Memory B cell (primary cell): Measurements from ENCODE around the gene TRPC3.

Experiments used
- ATAC-seq: fragments of 150-1000 bp; cut with Tn5 transposase; 2 replicates; pipeline ENCODE4 v1.10.0; 2021; ENCODE audit warnings: low read depth, mild to moderate bottlenecking, moderate library complexity
- DNase-seq, 2 donors: peaks; one replicate each; pipeline ENCODE4 v3.0.0; 2022; ENCODE audit warnings: low spot score in 2 of 2
- H3K27ac Mint-ChIP-seq: one replicate; pipeline ENCODE4 v1.8.0; 2022; ENCODE audit warnings: mild to moderate bottlenecking, moderate library complexity, mixed read lengths
- H3K27me3 Mint-ChIP-seq: one replicate; pipeline ENCODE4 v1.8.0; 2022; ENCODE audit warnings: mixed read lengths
- H3K36me3 Mint-ChIP-seq: one replicate; pipeline ENCODE4 v1.8.0; 2022; ENCODE audit warnings: mild to moderate bottlenecking, mixed read lengths
- H3K4me1 Mint-ChIP-seq: one replicate; pipeline ENCODE4 v1.8.0; 2022; ENCODE audit warnings: mixed read lengths
- H3K4me3 Mint-ChIP-seq: one replicate; pipeline ENCODE4 v1.8.0; 2022; ENCODE audit warnings: mild to moderate bottlenecking, moderate library complexity, mixed read lengths
- H3K9me3 Mint-ChIP-seq: one replicate; pipeline ENCODE4 v1.8.0; 2022; ENCODE audit warnings: mixed read lengths

Gene TRPC3

GRCh38 chr4:121964958-121965357 lies 13.1 kb upstream of the TRPC3 start:
- H3K4me1 Mint-ChIP-seq: no peaks in the 10 kb centered on the region
- H3K27me3 Mint-ChIP-seq: peaks cover 9% of the 10 kb centered on the region
- DNase-seq (no peak), ATAC-seq (no peak)
- H3K4me3 Mint-ChIP-seq: no peak overlapping the region
- no peak overlapping the region for H3K27ac Mint-ChIP-seq
- peaks cover 5% of the 10 kb centered on the region for H3K9me3 Mint-ChIP-seq
- H3K36me3 Mint-ChIP-seq: peaks cover 2% of the 10 kb centered on the region

- no peak for ATAC-seq
- peaks cover 2% of the 10 kb centered on the region for H3K36me3 Mint-ChIP-seq
- H3K4me3 Mint-ChIP-seq: no peak overlapping the region
- peaks cover 5% of the 10 kb centered on the region for H3K9me3 Mint-ChIP-seq
- H3K4me1 Mint-ChIP-seq: no peaks in the 10 kb centered on the region
- DNase-seq: no peak
- H3K27ac Mint-ChIP-seq: no peak overlapping the region
- peaks cover 9% of the 10 kb centered on the region for H3K27me3 Mint-ChIP-seq
Observed at GRCh38 chr4:121960818-121961217, 9.0 kb upstream of the TRPC3 start.

- no peaks in the 10 kb centered on the region for H3K4me1 Mint-ChIP-seq
- ATAC-seq (no peak), DNase-seq (no peak)
- peaks cover 2% of the 10 kb centered on the region for H3K27me3 Mint-ChIP-seq
- H3K9me3 Mint-ChIP-seq: peaks cover 2% of the 10 kb centered on the region
- H3K36me3 Mint-ChIP-seq: peaks cover 2% of the 10 kb centered on the region
- no peak overlapping the region for H3K4me3 Mint-ChIP-seq
- H3K27ac Mint-ChIP-seq: no peak overlapping the region
Observed at GRCh38 chr4:121958777-121959176, 6.9 kb upstream of the TRPC3 start.

- DNase-seq (no peak), ATAC-seq (no peak)
- H3K27ac Mint-ChIP-seq: no peak overlapping the region
- H3K4me3 Mint-ChIP-seq: no peak overlapping the region
- H3K9me3 Mint-ChIP-seq: no peaks in the 10 kb centered on the region
- peaks cover under 1% of the 10 kb centered on the region for H3K4me1 Mint-ChIP-seq
- peaks cover 5% of the 10 kb centered on the region for H3K27me3 Mint-ChIP-seq
- no peaks in the 10 kb centered on the region for H3K36me3 Mint-ChIP-seq
Observed at GRCh38 chr4:121957266-121957665, 5.4 kb upstream of the TRPC3 start.

- peaks cover 5% of the 10 kb centered on the region for H3K27me3 Mint-ChIP-seq
- H3K4me1 Mint-ChIP-seq: peaks cover 8% of the 10 kb centered on the region
- H3K4me3 Mint-ChIP-seq: no peak overlapping the region
- no peak for DNase-seq
- no peaks in the 10 kb centered on the region for H3K36me3 Mint-ChIP-seq
- no peak for ATAC-seq
- no peaks in the 10 kb centered on the region for H3K9me3 Mint-ChIP-seq
- no peak overlapping the region for H3K27ac Mint-ChIP-seq
Observed at GRCh38 chr4:121953860-121954259, 2.0 kb upstream of the TRPC3 start.

GRCh38 chr4:121952290-121952689 lies 430 bp upstream of the TRPC3 start:
- no peak for ATAC-seq
- peak overlapping the region; percentile 71 for H3K4me3 Mint-ChIP-seq

GRCh38 chr4:121950680-121951520 lies 960 bp downstream of the TRPC3 start:
- no peaks in the 10 kb centered on the region for H3K36me3 Mint-ChIP-seq
- no peak overlapping the region for H3K27ac Mint-ChIP-seq
- ATAC-seq: peak; percentile 36
- H3K4me3 Mint-ChIP-seq: peak overlapping the region; percentile 85
- H3K9me3 Mint-ChIP-seq: no peaks in the 10 kb centered on the region
- peaks cover 7% of the 10 kb centered on the region for H3K27me3 Mint-ChIP-seq
- DNase-seq: peak; percentile 16 to 28
- H3K4me1 Mint-ChIP-seq: peaks cover 8% of the 10 kb centered on the region

More at GRCh38 chr4:121952290-121952689, 430 bp upstream of the TRPC3 start:
- H3K27me3 Mint-ChIP-seq: peaks cover 7% of the 10 kb centered on the region
- no peaks in the 10 kb centered on the region for H3K9me3 Mint-ChIP-seq
- H3K27ac Mint-ChIP-seq: no peak overlapping the region
- H3K36me3 Mint-ChIP-seq: no peaks in the 10 kb centered on the region
- no peak for DNase-seq
- peaks cover 8% of the 10 kb centered on the region for H3K4me1 Mint-ChIP-seq

- H3K4me3 Mint-ChIP-seq: peak overlapping the region; percentile 85
- DNase-seq: peak; percentile 79 to 86
- ATAC-seq: peak; percentile 91
- peaks cover 8% of the 10 kb centered on the region for H3K4me1 Mint-ChIP-seq
- peaks cover 9% of the 10 kb centered on the region for H3K27me3 Mint-ChIP-seq
- H3K27ac Mint-ChIP-seq: no peak overlapping the region
- no peaks in the 10 kb centered on the region for H3K9me3 Mint-ChIP-seq
- no peaks in the 10 kb centered on the region for H3K36me3 Mint-ChIP-seq
Observed at GRCh38 chr4:121950212-121950679, 1.6 kb downstream of the TRPC3 start.

GRCh38 chr4:121946644-121947043 lies 5.2 kb downstream of the TRPC3 start:
- DNase-seq: no peak
- H3K27me3 Mint-ChIP-seq: peaks cover 11% of the 10 kb centered on the region

GRCh38 chr4:121943941-121944340 lies 7.9 kb downstream of the TRPC3 start:
- ATAC-seq (peak; percentile 50), DNase-seq (no peak)
- no peak overlapping the region for H3K4me3 Mint-ChIP-seq
- no peaks in the 10 kb centered on the region for H3K4me1 Mint-ChIP-seq
- no peaks in the 10 kb centered on the region for H3K9me3 Mint-ChIP-seq
- H3K27ac Mint-ChIP-seq: no peak overlapping the region
- peaks cover 28% of the 10 kb centered on the region for H3K27me3 Mint-ChIP-seq
- no peaks in the 10 kb centered on the region for H3K36me3 Mint-ChIP-seq

More at GRCh38 chr4:121946644-121947043, 5.2 kb downstream of the TRPC3 start:
- no peaks in the 10 kb centered on the region for H3K36me3 Mint-ChIP-seq
- no peaks in the 10 kb centered on the region for H3K9me3 Mint-ChIP-seq
- H3K27ac Mint-ChIP-seq: no peak overlapping the region
- no peak for ATAC-seq
- no peak overlapping the region for H3K4me3 Mint-ChIP-seq
- H3K4me1 Mint-ChIP-seq: peaks cover 6% of the 10 kb centered on the region

GRCh38 chr4:121939690-121940089 lies 12.2 kb downstream of the TRPC3 start:
- H3K9me3 Mint-ChIP-seq: no peaks in the 10 kb centered on the region
- DNase-seq: no peak
- no peak for ATAC-seq
- no peak overlapping the region for H3K27ac Mint-ChIP-seq
- H3K36me3 Mint-ChIP-seq: no peaks in the 10 kb centered on the region
- H3K4me1 Mint-ChIP-seq: no peaks in the 10 kb centered on the region
- H3K4me3 Mint-ChIP-seq: no peak overlapping the region
- peaks cover 31% of the 10 kb centered on the region for H3K27me3 Mint-ChIP-seq

GRCh38 chr4:121938282-121939092 lies 13.4 kb downstream of the TRPC3 start:
- DNase-seq: no peak
- Mint-ChIP-seq H3K27me3 (peaks cover 31% of the 10 kb centered on the region), H3K9me3 (no peaks in the 10 kb centered on the region), H3K27ac (no peak overlapping the region), H3K36me3 (no peaks in the 10 kb centered on the region), H3K4me3 (no peak overlapping the region), H3K4me1 (no peaks in the 10 kb centered on the region)
- ATAC-seq: no peak

- no peak for DNase-seq
- H3K36me3 Mint-ChIP-seq: no peaks in the 10 kb centered on the region
- no peak overlapping the region for H3K4me3 Mint-ChIP-seq
- peaks cover 27% of the 10 kb centered on the region for H3K27me3 Mint-ChIP-seq
- no peak for ATAC-seq
- H3K9me3 Mint-ChIP-seq: no peaks in the 10 kb centered on the region
- no peaks in the 10 kb centered on the region for H3K4me1 Mint-ChIP-seq
- no peak overlapping the region for H3K27ac Mint-ChIP-seq
Observed at GRCh38 chr4:121936101-121936500, 15.8 kb downstream of the TRPC3 start.

- Mint-ChIP-seq H3K4me1 (no peaks in the 10 kb centered on the region), H3K27ac (no peak overlapping the region), H3K36me3 (no peaks in the 10 kb centered on the region)
Observed at GRCh38 chr4:121934635-121935034, 17.2 kb downstream of the TRPC3 start.

More at GRCh38 chr4:121934635-121935034, 17.2 kb downstream of the TRPC3 start:
- no peaks in the 10 kb centered on the region for H3K9me3 Mint-ChIP-seq
- ATAC-seq: no peak
- no peak overlapping the region for H3K4me3 Mint-ChIP-seq
- peaks cover 23% of the 10 kb centered on the region for H3K27me3 Mint-ChIP-seq
- no peak for DNase-seq
